Endometrium (tissue), 2 donors: Measurements from ENCODE around the gene OSBPL2.

Experiments
- FAIRE-seq: peaks from 2 replicates; lab custom pipeline; 2012; peaks lifted over from hg19 to GRCh38; lab: Jason Lieb, UNC
- donor health status: control.
- donor health status: control.

Gene OSBPL2

GRCh38 chr20:62206388-62206775, 31.9 kb upstream of the OSBPL2 start:
- FAIRE-seq: no peak

- FAIRE-seq: no peak
These were observed 30.1 kb upstream of the OSBPL2 start for GRCh38 chr20:62208061-62208794.

GRCh38 chr20:62208795-62209755, 29.2 kb upstream of the OSBPL2 start:
- FAIRE-seq: no peak

- no peak for FAIRE-seq
These were observed 28.3 kb upstream of the OSBPL2 start for GRCh38 chr20:62209850-62210495.

GRCh38 chr20:62210496-62210855, 27.8 kb upstream of the OSBPL2 start:
- no peak for FAIRE-seq

GRCh38 chr20:62211216-62211615, 27.1 kb upstream of the OSBPL2 start:
- FAIRE-seq: no peak

- FAIRE-seq: no peak
These were observed 26.5 kb upstream of the OSBPL2 start for GRCh38 chr20:62211769-62212288.

- no peak for FAIRE-seq
These were observed 26.0 kb upstream of the OSBPL2 start for GRCh38 chr20:62212299-62212698.

- FAIRE-seq: no peak
These were observed 24.3 kb upstream of the OSBPL2 start for GRCh38 chr20:62214067-62214466.

- FAIRE-seq: no peak
These were observed 23.0 kb upstream of the OSBPL2 start for GRCh38 chr20:62215020-62215990.

- no peak for FAIRE-seq
These were observed 22.2 kb upstream of the OSBPL2 start for GRCh38 chr20:62215991-62216635.

GRCh38 chr20:62216636-62217566, 21.4 kb upstream of the OSBPL2 start:
- FAIRE-seq: no peak

- no peak for FAIRE-seq
These were observed 20.2 kb upstream of the OSBPL2 start for GRCh38 chr20:62217913-62218773.

- FAIRE-seq: no peak
These were observed 19.0 kb upstream of the OSBPL2 start for GRCh38 chr20:62219101-62219991.

- no peak for FAIRE-seq
These were observed 18.2 kb upstream of the OSBPL2 start, which contains the start of gene HRH3 for GRCh38 chr20:62219992-62220665. TSS of gene HRH3 (minus strand) at chr20:62220278. CDS start at chr20:62219970, 308 bp downstream.

- no peak for FAIRE-seq
These were observed 17.4 kb upstream of the OSBPL2 start for GRCh38 chr20:62220666-62221568.
